OCI-M1 (cell line): ENCODE measurements around the gene OPRL1.

ENCODE experiments used
- DNase-seq: peaks from one replicate; lab custom pipeline; 2025; lab: John Stamatoyannopoulos, UW

OPRL1 gene

GRCh38 chr20:64042054-64042781 is 37.7 kb upstream of the OPRL1 start:
- peak; percentile 64 for DNase-seq

DNA sequence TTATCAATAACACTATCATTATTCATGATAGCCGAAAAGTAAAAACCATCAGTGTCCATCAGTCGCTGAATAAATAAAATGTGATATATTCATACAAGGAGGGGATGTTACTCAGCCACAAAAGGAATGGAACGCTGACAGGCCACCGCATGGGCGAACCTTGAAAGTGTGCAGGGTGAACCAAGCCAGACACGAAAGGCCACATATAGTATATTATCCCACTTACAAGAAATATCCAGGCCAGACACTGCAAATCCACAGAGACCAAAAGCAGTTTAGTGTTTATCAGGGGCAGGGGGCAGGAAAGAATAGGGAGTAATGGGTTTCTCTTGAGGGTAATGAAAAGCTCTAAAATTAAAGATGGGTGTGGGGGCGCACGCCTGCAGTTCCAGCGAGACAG is 36.1 kb upstream of the OPRL1 start:
- no peak for DNase-seq

GRCh38 chr20:64044484-64045247 is 35.2 kb upstream of the OPRL1 start:
- DNase-seq = peak; percentile 8

DNA sequence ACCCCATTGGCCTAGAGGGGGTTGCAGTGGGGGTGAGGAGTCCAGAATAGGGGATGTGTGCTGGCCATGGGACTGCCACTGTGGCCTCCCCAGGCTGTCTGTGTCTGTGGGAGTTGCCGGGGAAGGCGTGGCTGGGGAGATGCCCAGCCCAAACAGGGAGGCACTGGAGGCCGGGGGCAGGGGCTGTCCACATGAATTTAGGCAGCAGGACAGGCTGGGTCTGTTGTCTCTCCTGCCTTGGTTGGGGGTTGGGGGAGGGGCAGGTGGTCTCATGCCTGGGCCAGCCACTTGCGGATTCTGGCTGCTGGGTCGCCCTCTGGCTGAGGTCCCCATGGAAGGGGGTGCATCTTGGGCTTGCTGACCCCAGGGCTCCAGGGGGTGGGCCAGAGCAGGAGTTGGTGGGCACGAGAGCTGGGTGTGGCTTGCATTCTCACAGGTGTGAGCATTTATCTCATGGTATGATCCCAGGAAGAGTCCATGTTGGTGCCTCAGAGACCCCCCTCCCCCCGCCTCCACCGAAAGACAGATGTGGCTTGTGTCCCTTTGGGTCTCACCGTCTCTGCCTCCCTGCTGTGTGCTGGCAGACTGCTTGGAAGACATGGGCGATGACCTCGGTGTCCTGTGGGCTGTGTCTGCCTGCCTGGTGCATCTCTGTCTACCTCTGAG is 34.4 kb upstream of the OPRL1 start:
- DNase-seq = no peak

DNA sequence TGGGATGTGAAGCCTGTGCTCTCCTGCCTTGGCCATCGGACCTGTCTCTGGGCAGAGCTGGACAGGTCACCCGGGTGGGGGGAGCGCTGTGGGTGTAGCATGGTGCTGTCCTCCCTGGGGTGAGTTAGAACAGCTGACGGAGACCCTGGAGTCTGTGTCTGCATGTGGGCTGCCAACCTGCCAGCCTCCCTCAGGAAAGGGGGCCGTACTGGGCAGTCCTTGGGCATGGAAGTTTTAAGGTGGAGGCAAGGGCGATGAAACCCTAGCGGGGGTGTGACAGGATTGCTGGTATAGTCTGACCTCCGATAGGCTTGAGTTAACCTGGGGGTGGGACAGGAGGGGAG is 32.9 kb upstream of the OPRL1 start:
- DNase-seq = no peak

DNA sequence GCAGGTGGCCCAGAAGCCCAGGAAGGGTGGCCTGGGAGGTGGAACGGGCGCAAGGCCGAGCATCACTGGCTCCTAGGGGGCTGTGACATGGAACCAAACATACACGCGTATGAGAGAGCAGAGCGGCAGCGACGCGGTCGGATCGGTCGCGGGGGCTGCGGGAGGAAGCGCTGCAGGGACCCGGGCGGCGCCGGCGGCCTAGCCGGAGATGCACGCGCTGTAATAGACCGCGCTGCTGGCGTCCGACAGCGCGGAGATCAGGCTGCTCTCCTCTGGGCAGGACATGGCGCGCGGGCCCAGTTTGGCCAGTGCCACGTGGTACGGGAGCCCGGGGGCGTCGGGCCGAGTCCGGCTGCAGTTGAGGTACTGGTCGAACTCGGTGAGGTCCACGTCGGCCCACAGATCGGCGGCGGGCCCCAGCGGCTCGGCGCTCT is 31.9 kb upstream of the OPRL1 start:
- no peak for DNase-seq

GRCh38 chr20:64048402-64049044 is 31.4 kb upstream of the OPRL1 start:
- DNase-seq = no peak

- DNase-seq = peak; percentile 59
Observed at GRCh38 chr20:64049060-64049877, 30.6 kb upstream of the OPRL1 start, which contains the start of gene SOX18. TSS of gene SOX18 (minus strand) at chr20:64049639. CDS start at chr20:64049516, 123 bp downstream.

GRCh38 chr20:64049878-64050260 is 30.0 kb upstream of the OPRL1 start:
- no peak for DNase-seq

DNA sequence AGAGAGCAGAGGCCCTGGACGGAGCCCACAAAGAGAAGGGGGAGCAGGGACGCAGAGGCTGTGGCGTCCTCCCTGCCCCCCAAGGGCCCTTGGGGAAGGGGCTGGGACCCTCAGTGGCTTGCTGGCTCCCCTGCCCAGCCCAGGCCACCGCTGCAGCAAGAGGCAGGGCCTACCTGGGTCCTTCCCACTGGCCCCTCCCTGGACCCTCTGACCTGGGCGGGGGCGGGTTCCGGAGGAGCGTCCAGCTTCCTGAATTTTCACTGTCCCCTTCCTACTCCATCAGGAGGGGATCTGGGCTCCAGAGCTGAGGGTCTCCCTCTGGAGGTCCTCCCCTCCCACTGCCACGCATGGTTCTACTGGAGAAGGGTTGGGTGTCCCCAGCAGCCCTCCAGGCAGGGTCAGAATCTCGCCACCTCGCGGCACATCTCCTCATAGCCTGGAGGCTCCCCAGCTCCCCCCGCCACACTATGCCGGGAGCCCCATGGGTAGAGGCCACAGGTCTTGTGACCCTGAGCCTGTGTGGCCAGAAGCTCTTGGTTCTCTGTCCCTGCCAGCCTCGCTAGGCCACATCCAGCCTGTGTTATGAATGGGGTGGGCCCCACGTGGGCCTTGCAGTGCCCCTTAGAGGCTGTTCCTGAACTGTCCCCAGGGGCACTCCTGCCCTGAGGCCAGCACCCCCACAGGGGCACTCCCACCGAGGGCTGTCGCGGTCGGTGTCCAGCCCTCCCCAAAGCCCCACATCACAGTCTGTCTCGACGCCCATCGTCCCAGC is 29.4 kb upstream of the OPRL1 start:
- peak; percentile 32 for DNase-seq

- no peak for DNase-seq
Observed at GRCh38 chr20:64051033-64051452, 28.8 kb upstream of the OPRL1 start.

- DNase-seq = no peak
Observed at GRCh38 chr20:64051561-64052325, 28.1 kb upstream of the OPRL1 start.

DNA sequence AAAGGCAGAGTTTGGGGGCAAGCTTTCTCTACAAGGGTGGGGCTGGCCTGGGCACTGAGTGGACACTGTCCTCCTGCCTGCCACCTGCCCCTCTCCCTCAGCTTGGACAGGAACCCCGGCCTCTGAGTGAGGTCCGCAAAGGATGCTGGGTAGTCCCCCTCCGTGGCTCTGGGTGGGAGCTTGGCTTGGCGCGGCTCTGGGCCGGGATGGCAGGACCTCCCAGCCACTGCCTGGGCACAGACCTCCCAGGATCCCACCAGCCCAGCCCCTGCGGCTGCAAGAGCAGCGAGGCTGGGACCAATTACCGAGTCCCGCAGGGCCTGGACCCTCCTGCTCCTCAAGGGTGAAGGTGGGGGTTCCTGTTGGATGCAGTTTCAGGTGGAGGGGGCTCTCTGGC is 27.6 kb upstream of the OPRL1 start:
- no peak for DNase-seq

DNA sequence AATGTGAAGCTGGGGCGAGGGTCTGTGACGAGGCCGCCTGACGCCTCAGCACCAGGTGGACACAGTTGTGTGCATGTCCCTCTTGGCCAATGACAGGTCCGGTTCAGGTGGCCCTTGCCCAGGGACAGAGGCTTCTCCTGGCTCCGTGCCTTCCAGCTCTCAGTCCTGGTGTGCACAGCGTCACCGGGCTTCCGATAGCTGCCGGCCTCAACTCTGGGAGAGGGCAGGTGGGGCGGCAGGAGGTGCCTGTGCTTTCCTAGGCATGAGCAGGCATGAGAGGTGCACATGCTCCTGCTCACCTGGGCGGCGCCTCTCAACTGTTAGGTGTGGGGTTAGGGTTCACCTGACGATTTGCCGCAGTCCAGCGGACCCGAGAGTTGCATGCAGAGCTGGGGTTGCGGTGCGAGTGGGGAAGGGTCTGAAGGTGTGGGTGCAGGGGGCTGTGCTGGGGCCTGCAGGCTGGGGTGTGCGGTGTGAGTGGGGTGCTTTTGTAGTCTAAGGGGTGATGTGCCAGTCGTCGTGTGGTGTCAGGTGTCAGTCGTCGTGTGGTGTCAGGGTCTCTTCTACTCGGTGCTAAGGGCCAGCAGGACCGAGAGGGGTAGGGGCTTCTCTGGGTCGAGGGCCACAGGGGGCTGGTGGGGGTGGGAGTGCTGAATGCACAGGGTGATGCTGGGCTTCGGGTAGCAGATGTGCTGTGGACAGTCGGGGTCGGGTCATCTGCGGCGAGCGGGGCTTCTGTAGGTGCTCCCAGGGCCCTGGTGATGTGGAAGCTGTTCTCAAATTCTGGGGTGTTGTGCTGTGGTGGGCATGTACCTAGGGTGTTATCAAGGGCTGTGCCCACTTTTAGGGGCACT is 26.7 kb upstream of the OPRL1 start:
- no peak for DNase-seq

GRCh38 chr20:64053841-64054661 is 25.8 kb upstream of the OPRL1 start:
- DNase-seq = peak; percentile 70

DNA sequence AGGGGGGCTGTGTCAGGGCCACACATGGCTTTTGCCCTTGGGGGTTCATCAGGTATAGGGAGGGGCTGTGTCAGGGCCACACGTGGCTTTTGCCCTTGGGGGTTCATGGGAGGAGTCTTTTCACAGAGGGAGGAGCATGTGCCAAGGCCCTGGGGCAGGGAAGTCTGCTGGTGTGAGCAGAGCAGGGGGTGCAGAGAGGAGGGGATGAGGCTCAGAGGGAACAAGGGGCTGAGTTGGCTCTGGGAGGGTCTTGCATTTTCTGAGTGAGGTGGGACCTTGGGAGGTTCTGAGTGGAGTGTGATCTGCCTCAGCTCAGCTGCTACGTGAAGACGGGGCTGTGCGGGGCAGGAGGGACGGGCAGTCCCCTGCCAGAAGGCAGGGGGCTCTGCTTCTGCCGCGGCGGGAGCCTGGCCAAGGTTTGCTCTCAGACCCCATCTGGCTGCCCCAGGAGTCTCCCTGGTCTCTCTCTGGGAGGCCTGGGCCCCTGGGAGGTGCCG is 24.4 kb upstream of the OPRL1 start:
- no peak for DNase-seq

DNA sequence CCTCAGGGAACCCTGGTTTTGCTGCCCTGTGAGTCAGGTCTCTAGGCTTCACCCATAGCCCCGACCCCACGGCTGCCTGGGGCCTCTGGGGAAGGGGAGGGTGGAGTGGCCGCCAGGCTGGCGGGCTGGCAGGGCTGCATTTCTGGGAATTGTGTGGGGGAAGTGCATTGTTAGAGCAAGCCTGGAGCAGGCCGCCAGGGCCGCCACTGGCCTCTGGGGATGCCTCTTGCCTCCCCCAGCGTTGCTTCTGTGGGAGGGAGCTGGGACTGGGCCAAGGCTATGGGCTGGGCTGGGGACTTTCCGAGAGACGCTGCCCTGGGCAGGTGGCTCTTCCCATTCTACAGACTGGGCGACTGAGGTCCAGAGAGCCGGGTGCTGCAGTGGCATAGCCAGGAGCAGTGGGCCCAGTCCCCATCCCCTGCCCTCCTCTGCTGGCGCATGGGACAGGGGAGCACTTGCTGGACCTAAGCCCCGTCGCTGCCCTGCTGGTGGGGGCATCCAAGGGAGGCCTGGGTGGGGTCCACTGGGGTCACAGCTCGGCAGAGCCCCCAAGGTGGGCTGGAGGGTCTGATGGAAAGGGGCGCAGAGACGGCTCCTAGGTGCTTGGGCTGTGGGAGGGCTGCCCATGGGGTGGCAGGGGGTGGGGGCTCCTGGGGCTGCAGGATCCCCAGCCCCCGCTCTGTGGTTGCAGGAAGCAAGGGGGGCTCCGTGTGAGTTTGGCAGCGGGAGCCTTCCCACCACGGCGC is 23.8 kb upstream of the OPRL1 start:
- peak; percentile 49 for DNase-seq

DNA sequence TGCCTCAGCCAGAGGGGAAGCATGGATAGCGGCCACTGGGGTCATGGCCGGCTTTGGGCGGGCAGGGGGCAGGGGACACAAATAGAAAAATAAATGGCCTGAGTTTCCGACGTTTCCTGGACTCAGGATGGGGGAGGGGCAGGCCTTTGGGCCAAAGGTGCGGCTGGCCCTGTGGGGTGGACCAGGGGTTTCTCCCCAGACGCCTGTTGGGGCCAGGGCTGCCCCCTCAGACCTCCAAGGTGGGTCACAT is 23.3 kb upstream of the OPRL1 start:
- no peak for DNase-seq
